ENCODE data around the gene ZNF318.
A peak's percentile ranks its signal among the peaks of the same experiment; 100 is the strongest.
"Not testable (repeated sequence)": the region's sequence is repeated elsewhere in the genome, so short reads cannot be mapped to it uniquely, and the experiment has no call there.

Gene ZNF318

GRCh38 chr6:43369174-43370002 is at the start of gene ZNF318:
Gene ZNF318, minus strand, starts transcription at chr6:43369647. Its CDS starts 282 bp downstream, at chr6:43369365.
- Histone ChIP-seq H3K36me3 (peaks cover 14% of the 10 kb centered on the region), H3K27ac (peak within 1 kb of the TSS; percentile 91), H3K27me3 (ENCODE audit: insufficient read depth, low read depth, severe bottlenecking) (no peaks in the 10 kb centered on the region), H3K9me3 (ENCODE audit: severe bottlenecking) (no peaks in the 10 kb centered on the region), H3K4me3 (ENCODE audit: low read depth, low read length) (peak within 1 kb of the TSS; percentile 85)
- no peak for TF ChIP-seq CTCF (IDR thresholded peaks at IDR 0.05; ENCODE audit: low read depth, low read length)
- DNase-seq = peak; percentile 100

GRCh38 chr6:43416935-43417334 is 47.5 kb upstream of the ZNF318 start:
- Histone ChIP-seq H3K27ac (no peak overlapping the region), H3K36me3 (no peaks in the 10 kb centered on the region), H3K27me3 (ENCODE audit: insufficient read depth, low read depth, severe bottlenecking) (no peaks in the 10 kb centered on the region), H3K9me3 (ENCODE audit: severe bottlenecking) (peaks cover 11% of the 10 kb centered on the region), H3K4me3 (ENCODE audit: low read depth, low read length) (no peak overlapping the region)
- TF ChIP-seq CTCF (IDR thresholded peaks at IDR 0.05; ENCODE audit: low read depth, low read length) = no peak
- DNase-seq = no peak

- not testable (repeated sequence) for H3K4me3 ChIP-seq (ENCODE audit: low read depth, low read length); H3K36me3 ChIP-seq; H3K27ac ChIP-seq; H3K27me3 ChIP-seq (ENCODE audit: insufficient read depth, low read depth, severe bottlenecking); DNase-seq
- H3K9me3 ChIP-seq (ENCODE audit: severe bottlenecking) = peaks cover 14% of the 10 kb centered on the region
Observed at GRCh38 chr6:43415275-43415674, 45.8 kb upstream of the ZNF318 start.

- no peaks in the 10 kb centered on the region for H3K36me3 ChIP-seq
- TF ChIP-seq CTCF (IDR thresholded peaks at IDR 0.05; ENCODE audit: low read depth, low read length) = no peak
- no peak overlapping the region for H3K27ac ChIP-seq
Observed at GRCh38 chr6:43413002-43413401, 43.6 kb upstream of the ZNF318 start.

GRCh38 chr6:43412541-43412940 is 43.1 kb upstream of the ZNF318 start:
- no peak for DNase-seq
- no peaks in the 10 kb centered on the region for H3K36me3 ChIP-seq
- no peaks in the 10 kb centered on the region for H3K27me3 ChIP-seq (ENCODE audit: insufficient read depth, low read depth, severe bottlenecking)
- TF ChIP-seq CTCF (IDR thresholded peaks at IDR 0.05; ENCODE audit: low read depth, low read length) = no peak
- H3K27ac ChIP-seq = no peak overlapping the region
- H3K9me3 ChIP-seq (ENCODE audit: severe bottlenecking) = peaks cover 17% of the 10 kb centered on the region
- H3K4me3 ChIP-seq (ENCODE audit: low read depth, low read length) = no peak overlapping the region

More at GRCh38 chr6:43413002-43413401, 43.6 kb upstream of the ZNF318 start:
- Histone ChIP-seq H3K9me3 (ENCODE audit: severe bottlenecking) (peaks cover 17% of the 10 kb centered on the region), H3K4me3 (ENCODE audit: low read depth, low read length) (no peak overlapping the region), H3K27me3 (ENCODE audit: insufficient read depth, low read depth, severe bottlenecking) (no peaks in the 10 kb centered on the region)
- no peak for DNase-seq

GRCh38 chr6:43410776-43411175 is 41.3 kb upstream of the ZNF318 start:
- not testable (repeated sequence) for DNase-seq; H3K4me3 ChIP-seq (ENCODE audit: low read depth, low read length); H3K27ac ChIP-seq; H3K36me3 ChIP-seq; H3K27me3 ChIP-seq (ENCODE audit: insufficient read depth, low read depth, severe bottlenecking)
- peaks cover 17% of the 10 kb centered on the region for H3K9me3 ChIP-seq (ENCODE audit: severe bottlenecking)

GRCh38 chr6:43408259-43408658 is 38.8 kb upstream of the ZNF318 start:
- H3K27me3 ChIP-seq (ENCODE audit: insufficient read depth, low read depth, severe bottlenecking) = no peaks in the 10 kb centered on the region
- H3K4me3 ChIP-seq (ENCODE audit: low read depth, low read length) = no peak overlapping the region
- no peak for DNase-seq
- H3K36me3 ChIP-seq = no peaks in the 10 kb centered on the region
- H3K9me3 ChIP-seq (ENCODE audit: severe bottlenecking) = peaks cover 17% of the 10 kb centered on the region
- TF ChIP-seq CTCF (IDR thresholded peaks at IDR 0.05; ENCODE audit: low read depth, low read length) = no peak
- H3K27ac ChIP-seq = no peak overlapping the region
